HG02973 (cell line): Measurements from ENCODE around the gene PLA2G15.
A peak's percentile ranks its signal among the peaks of the same experiment; 100 is the strongest.

ENCODE experiments used
- ATAC-seq: cut with Tn5 transposase; IDR thresholded peaks from one replicate; pipeline ENCODE4 v1.9.1; 2021; ENCODE audit warnings: moderate library complexity; ENCODE audit not compliant: unreplicated experiment

Gene PLA2G15

GRCh38 chr16:68296291-68296690 lies 51.1 kb downstream of the PLA2G15 start:
- no peak for ATAC-seq

- no peak for ATAC-seq
Measured at GRCh38 chr16:68296693-68297092, 51.5 kb downstream of the PLA2G15 start.

- ATAC-seq, result no peak
Measured at GRCh38 chr16:68297908-68298307, 52.7 kb downstream of the PLA2G15 start.

- ATAC-seq, result no peak
Measured at GRCh38 chr16:68298312-68298711, 53.1 kb downstream of the PLA2G15 start.

- ATAC-seq, result no peak
Measured at GRCh38 chr16:68298907-68299561, 53.9 kb downstream of the PLA2G15 start.

- no peak for ATAC-seq
Measured at GRCh38 chr16:68299571-68300453, 54.6 kb downstream of the PLA2G15 start.

GRCh38 chr16:68300734-68301459 lies 55.7 kb downstream of the PLA2G15 start:
- no peak for ATAC-seq

- no peak for ATAC-seq
Measured at GRCh38 chr16:68306633-68307032, 61.5 kb downstream of the PLA2G15 start.

GRCh38 chr16:68309799-68310198 lies 64.6 kb downstream of the PLA2G15 start:
- no peak for ATAC-seq

- ATAC-seq, result peak; percentile 22
Measured at GRCh38 chr16:68310437-68310773, 65.2 kb downstream of the PLA2G15 start.
